Trophoblast cell (in vitro differentiated cells and primary cell): Measurements from ENCODE around the gene ANKRD17.
A peak's percentile ranks its signal among the peaks of the same experiment; 100 is the strongest.

Source experiments
- DNase-seq, 2 donors: peaks; one replicate each; pipeline ENCODE4 v3.0.0-alpha.2; 2016
- H2AFZ ChIP-seq: 2 replicates; pipeline ENCODE4 v1.6.1; 2013; ENCODE audit warnings: low read length, moderate library complexity, mild to moderate bottlenecking; ENCODE audit not compliant: insufficient read depth, poor library complexity
- H2AK5ac ChIP-seq: 2 replicates; pipeline ENCODE4 v1.6.1; 2013; ENCODE audit warnings: mild to moderate bottlenecking, low read length
- H2BK120ac ChIP-seq: 2 replicates; pipeline ENCODE4 v1.6.1; 2013; ENCODE audit warnings: low read length, mild to moderate bottlenecking, moderate library complexity; ENCODE audit not compliant: insufficient read depth, poor library complexity
- H2BK12ac ChIP-seq: 2 replicates; pipeline ENCODE4 v1.6.1; 2013; ENCODE audit warnings: mild to moderate bottlenecking, low read length, moderate library complexity
- H2BK5ac ChIP-seq: 2 replicates; pipeline ENCODE4 v1.6.1; 2013; ENCODE audit warnings: low read length, low read depth, moderate library complexity, mild to moderate bottlenecking; ENCODE audit not compliant: poor library complexity
- H3K14ac ChIP-seq: 2 replicates; pipeline ENCODE4 v1.6.1; 2013; ENCODE audit warnings: mild to moderate bottlenecking, low read length
- H3K18ac ChIP-seq: 2 replicates; pipeline ENCODE4 v1.6.1; 2013; ENCODE audit warnings: mild to moderate bottlenecking, low read length
- H3K23ac ChIP-seq: 2 replicates; pipeline ENCODE4 v1.6.1; 2013; ENCODE audit warnings: low read length
- H3K27ac ChIP-seq: 2 replicates; pipeline ENCODE4 v1.5.1; 2013; ENCODE audit warnings: low read depth, mild to moderate bottlenecking, inconsistent platforms, low read length, moderate library complexity
- H3K27me3 ChIP-seq: 2 replicates; pipeline ENCODE4 v1.6.1; 2013; ENCODE audit warnings: inconsistent platforms, mild to moderate bottlenecking, low read length, moderate library complexity; ENCODE audit not compliant: insufficient read depth
- H3K36me3 ChIP-seq, 2 experiments: 1 replicate in 1 of 2; 2 replicates in 1 of 2; pipeline ENCODE4 v1.6.1; 2013; ENCODE audit warnings: low read length in 2 of 2, mild to moderate bottlenecking in 2 of 2, moderate library complexity in 1 of 2; ENCODE audit not compliant: insufficient read depth in 2 of 2, control insufficient read depth in 1 of 2
- H3K4ac ChIP-seq: 2 replicates; pipeline ENCODE4 v1.6.1; 2013; ENCODE audit warnings: low read depth, mild to moderate bottlenecking, low read length, moderate library complexity
- H3K4me1 ChIP-seq, 2 experiments: 1 replicate in 1 of 2; 2 replicates in 1 of 2; pipeline ENCODE4 v1.6.1; 2013; ENCODE audit warnings: low read length in 2 of 2, mild to moderate bottlenecking in 2 of 2, moderate library complexity in 1 of 2; ENCODE audit not compliant: insufficient read depth in 2 of 2, control insufficient read depth in 1 of 2
- H3K4me2 ChIP-seq: 2 replicates; pipeline ENCODE4 v1.6.1; 2013; ENCODE audit warnings: inconsistent platforms, mild to moderate bottlenecking, low read length, moderate library complexity
- H3K4me3 ChIP-seq: 2 replicates; pipeline ENCODE4 v1.5.1; 2013; ENCODE audit warnings: mild to moderate bottlenecking, low read depth, low read length, inconsistent platforms
- H3K79me1 ChIP-seq: one replicate; pipeline ENCODE4 v1.6.1; 2013; ENCODE audit warnings: low read length
- H3K79me2 ChIP-seq: 2 replicates; pipeline ENCODE4 v1.6.1; 2013; ENCODE audit warnings: low read length, mild to moderate bottlenecking; ENCODE audit not compliant: control insufficient read depth, insufficient read depth, poor library complexity
- H3K9ac ChIP-seq: 2 replicates; pipeline ENCODE4 v1.6.1; 2013; ENCODE audit warnings: mild to moderate bottlenecking, low read length
- H3K9me3 ChIP-seq: 2 replicates; pipeline ENCODE4 v1.6.1; 2013; ENCODE audit warnings: low read depth, mild to moderate bottlenecking, control low read depth, inconsistent platforms, low read length; ENCODE audit not compliant: insufficient read depth
- H4K12ac ChIP-seq: 2 replicates; pipeline ENCODE4 v1.6.1; 2013; ENCODE audit warnings: low read depth, mild to moderate bottlenecking, low read length, moderate library complexity
- H4K8ac ChIP-seq: 2 replicates; pipeline ENCODE4 v1.6.1; 2013; ENCODE audit warnings: low read depth, mild to moderate bottlenecking, low read length, moderate library complexity
- H4K91ac ChIP-seq: one replicate; pipeline ENCODE4 v1.6.1; 2013; ENCODE audit warnings: low read depth, mild to moderate bottlenecking, low read length, moderate library complexity
- WGBS: extraction: QIAGEN DNeasy Blood & Tissue Kit; methylation state at CpG from one replicate; pipeline ENCODE4 v1.1.7; 2013; ENCODE audit warnings: missing lambda C conversion rate; ENCODE audit not compliant: insufficient read length, insufficient coverage; ENCODE audit errors: extremely low coverage; 5-methylcytosine and 5-hydroxymethylcytosine counted together

The ANKRD17 gene

GRCh38 chr4:73075832-73076231 is 182.8 kb downstream of the ANKRD17 start:
- no peak overlapping the region for H2BK120ac ChIP-seq
- no peak for DNase-seq
- H3K18ac ChIP-seq, result no peak overlapping the region
- H4K91ac ChIP-seq, result no peak overlapping the region
- H2BK5ac ChIP-seq, result no peak overlapping the region
- H3K79me2 ChIP-seq, result no peaks in the 10 kb centered on the region
- H3K9me3 ChIP-seq, result no peaks in the 10 kb centered on the region
- H3K23ac ChIP-seq, result no peak overlapping the region
- peaks cover 14 to 20% of the 10 kb centered on the region in 2 experiments for H3K36me3 ChIP-seq
- H3K4me1 ChIP-seq, result no peaks in the 10 kb centered on the region
- H3K4me3 ChIP-seq, result no peak overlapping the region
- no peak overlapping the region for H3K9ac ChIP-seq
- H3K4ac ChIP-seq, result no peak overlapping the region
- H3K27me3 ChIP-seq, result no peaks in the 10 kb centered on the region
- H3K4me2 ChIP-seq, result no peak overlapping the region
- no peak overlapping the region for H2BK12ac ChIP-seq
- H2AK5ac ChIP-seq, result no peak overlapping the region
- no peak overlapping the region for H4K12ac ChIP-seq
- H2AFZ ChIP-seq, result no peak overlapping the region
- no peak overlapping the region for H4K8ac ChIP-seq
- WGBS, result no CpG with 5 or more reads among the region's 3 CpGs
- no peak overlapping the region for H3K14ac ChIP-seq
- H3K27ac ChIP-seq, result no peak overlapping the region
- no peaks in the 10 kb centered on the region for H3K79me1 ChIP-seq

- Histone ChIP-seq H2AK5ac (no peak overlapping the region), H3K4me3 (no peak overlapping the region), H2BK12ac (no peak overlapping the region), H3K23ac (no peak overlapping the region), H3K4ac (no peak overlapping the region), H2BK120ac (no peak overlapping the region), H3K27ac (peak overlapping the region; percentile 24), H3K36me3 (no peaks in the 10 kb centered on the region), H3K9me3 (no peaks in the 10 kb centered on the region), H3K79me2 (peaks cover 4% of the 10 kb centered on the region), H3K4me1 (no peaks in the 10 kb centered on the region), H4K8ac (peak overlapping the region; percentile 8), H3K18ac (no peak overlapping the region), H3K9ac (peak overlapping the region; percentile 35), H2BK5ac (no peak overlapping the region), H3K27me3 (no peaks in the 10 kb centered on the region), H3K4me2 (peak overlapping the region; percentile 82), H4K91ac (no peak overlapping the region), H3K79me1 (peaks cover 4% of the 10 kb centered on the region), H4K12ac (no peak overlapping the region), H3K14ac (no peak overlapping the region), H2AFZ (no peak overlapping the region)
- no peak for DNase-seq
- no CpG with 5 or more reads among the region's 9 CpGs for WGBS
These were observed 188.6 kb downstream of the ANKRD17 start for GRCh38 chr4:73070074-73070390.

GRCh38 chr4:73069338-73070073 is 189.1 kb downstream of the ANKRD17 start, which contains the start of gene COX18:
TSS of gene COX18 (minus strand) at chr4:73069716. CDS start at chr4:73069649, 67 bp downstream.
- Histone ChIP-seq H3K9me3 (no peaks in the 10 kb centered on the region), H4K8ac (peak within 1 kb of the TSS; percentile 72), H3K79me1 (peaks cover 4% of the 10 kb centered on the region), H2AFZ (peak within 1 kb of the TSS; percentile 74), H3K4ac (peak within 1 kb of the TSS; percentile 35), H3K14ac (peak within 1 kb of the TSS; percentile 68), H3K4me1 (no peaks in the 10 kb centered on the region), H3K27me3 (no peaks in the 10 kb centered on the region), H3K4me2 (peak within 1 kb of the TSS; percentile 82), H4K91ac (peak within 1 kb of the TSS; percentile 46), H3K18ac (peak within 1 kb of the TSS; percentile 74), H3K4me3 (peak within 1 kb of the TSS; percentile 95), H2BK5ac (peak within 1 kb of the TSS; percentile 60), H3K23ac (peak within 1 kb of the TSS; percentile 50), H3K36me3 (no peaks in the 10 kb centered on the region), H3K79me2 (peaks cover 4% of the 10 kb centered on the region), H4K12ac (peak within 1 kb of the TSS; percentile 66), H3K27ac (peak within 1 kb of the TSS; percentile 92), H2BK12ac (no peak within 1 kb of the TSS), H2BK120ac (peak within 1 kb of the TSS; percentile 54), H2AK5ac (peak within 1 kb of the TSS; percentile 31), H3K9ac (peak within 1 kb of the TSS; percentile 98)
- no CpG with 5 or more reads among the region's 62 CpGs for WGBS
- peak; percentile 99 to 100 for DNase-seq

- Histone ChIP-seq H3K79me1 (peaks cover 4% of the 10 kb centered on the region), H3K27me3 (no peaks in the 10 kb centered on the region), H2BK12ac (no peak overlapping the region), H4K91ac (peak overlapping the region; percentile 46), H2BK5ac (peak overlapping the region; percentile 60), H4K8ac (peak overlapping the region; percentile 72), H2AK5ac (peak overlapping the region; percentile 31), H3K9ac (peak overlapping the region; percentile 98), H3K79me2 (peaks cover 4% of the 10 kb centered on the region), H3K36me3 (peaks cover 0 to 4% of the 10 kb centered on the region in 2 experiments), H3K23ac (peak overlapping the region; percentile 50), H3K14ac (peak overlapping the region; percentile 68), H3K4me2 (peak overlapping the region; percentile 82), H3K4me3 (peak overlapping the region; percentile 95), H4K12ac (peak overlapping the region; percentile 66), H3K9me3 (no peaks in the 10 kb centered on the region), H3K18ac (peak overlapping the region; percentile 74), H3K27ac (peak overlapping the region; percentile 92), H2AFZ (peak overlapping the region; percentile 74), H2BK120ac (peak overlapping the region; percentile 54), H3K4ac (peak overlapping the region; percentile 35), H3K4me1 (no peaks in the 10 kb centered on the region)
- peak in 1 of 2 donors; percentile 43 for DNase-seq
- no CpG with 5 or more reads among the region's 27 CpGs for WGBS
These were observed 189.9 kb downstream of the ANKRD17 start for GRCh38 chr4:73068491-73069337.
